Stomach (tissue), 9 donors: ENCODE data around the gene DCAF11. TPM values are rescaled to one million over a fixed set of nuclear protein-coding genes. Genes with fewer than 3 reads are reported as not detected.
"Not testable (repeated sequence)": the region's sequence is repeated elsewhere in the genome, so short reads cannot be mapped to it uniquely, and the experiment has no call there.

Experiments
- DNase-seq, 2 donors: peaks; one replicate each; pipeline versions ENCODE4 v3.0.0 to v3.0.0-alpha.2; 2013 to 2019
- H3K27ac ChIP-seq, 5 donors: fragments of 200-600 bp in 4 of 5; sonication (generic) in 4 of 5; one replicate each; pipeline ENCODE4 v1.5.1; 2013 to 2019; ENCODE audit warnings: mild to moderate bottlenecking in 1 of 5, moderate library complexity in 1 of 5
- H3K27me3 ChIP-seq, 3 donors: fragments of 200-600 bp; sonication (generic); one replicate each; pipeline ENCODE4 v1.5.1; 2017 to 2019; ENCODE audit warnings: mixed run types in 1 of 3
- H3K36me3 ChIP-seq, 4 donors: fragments of 200-600 bp; sonication (generic); 1 replicate in 3 of 4; 2 replicates in 1 of 4; pipeline ENCODE4 v1.5.1; 2016 to 2019
- H3K4me1 ChIP-seq, 4 donors: fragments of 200-600 bp; sonication (generic); one replicate each; pipeline ENCODE4 v1.5.1; 2016 to 2019
- H3K4me3 ChIP-seq, 4 donors: fragments of 200-600 bp; sonication (generic) in 3 of 4; one replicate each; pipeline ENCODE4 v1.5.1; 2016 to 2019; ENCODE audit warnings: mild to moderate bottlenecking in 1 of 4
- H3K9me3 ChIP-seq, 4 donors: fragments of 200-600 bp; sonication (generic); one replicate each; pipeline ENCODE4 v1.5.1; 2016 to 2019
- EP300 ChIP-seq: sonication (generic); formaldehyde crosslinking; IDR thresholded peaks from one replicate; pipeline ENCODE4 v1.6.1; 2017; ENCODE audit warnings: antibody characterized with exemption
- POLR2A ChIP-seq, 4 donors: fragments of 450-650 bp; IDR thresholded peaks; one replicate each; pipeline ENCODE4 v1.6.1; 2016; ENCODE audit warnings: antibody characterized with exemption in 4 of 4, control low read depth in 2 of 4, mild to moderate bottlenecking in 1 of 4, moderate library complexity in 1 of 4
- POLR2AphosphoS5 ChIP-seq, 3 donors: sonication (generic); formaldehyde crosslinking; IDR thresholded peaks; one replicate each; pipeline ENCODE4 v1.6.1; 2016; ENCODE audit warnings: antibody characterized with exemption in 3 of 3
- WGBS, 5 donors: extraction: QIAGEN DNeasy Blood & Tissue Kit in 3 of 5; methylation state at CpG; one replicate each; pipeline versions ENCODE4 v1.1.5 to v1.1.7; 2013 to 2018; 5-methylcytosine and 5-hydroxymethylcytosine counted together
- intact Hi-C: fragments of 100-400 bp; cut with DNase I; formaldehyde crosslinking; loops from one replicate; pipeline ENCODE4 v1.15.1; 2023; ENCODE audit warnings: low total_unique reads
- polyA plus RNA-seq, 3 donors: library from polyadenylated mRNA; stranded (reverse); fragments of 200-250 nt; gene quantifications; one replicate each; pipeline ENCODE4 v1.2.3, GENCODE V29; 2013
- total RNA-seq, 5 donors: library from RNA; depleted of rRNA; stranded (reverse); fragments of >200 nt; gene quantifications; one replicate each; pipeline versions ENCODE4 v1.1.0 to v1.2.3, GENCODE V29; 2014 to 2016
- TF ChIP-seq, protein P1 (sequence below), 7 experiments: fragments of 450-650 bp in 4 of 7; fragments of 200-600 bp in 3 of 7; sonication (generic) in 3 of 7; IDR thresholded peaks; one replicate each; pipeline ENCODE4 v1.5.1; 2016 to 2019; ENCODE audit warnings: antibody characterized with exemption in 7 of 7, control low read depth in 2 of 7, mild to moderate bottlenecking in 1 of 7
- donor health status: healthy with polysubstance abuse.
- donor health status: Bipolar disorder and iron deficiency.
- donor health status: healthy.

DCAF11 gene
- total and polyA plus RNA-seq, 8 donors = 27.7 to 396 (median 65.4) TPM

GRCh38 chr14:24102357-24103048 lies 12.1 kb upstream of the DCAF11 start:
- H3K36me3 ChIP-seq = peaks cover 0 to 60% (median 47%) of the 10 kb centered on the region in 4 donors
- intact Hi-C loops = loop anchor here (10.0 kb wide), 1 partner anchor 48 kb away; the partner anchor contains the start of gene CARMIL3

GRCh38 chr14:24103451-24103850 lies 11.1 kb upstream of the DCAF11 start:
- H3K36me3 ChIP-seq = peaks cover 0 to 53% (median 40%) of the 10 kb centered on the region in 4 donors
- no peaks in the 10 kb centered on the region for H3K27me3 ChIP-seq
- TF ChIP-seq, protein P1, sequence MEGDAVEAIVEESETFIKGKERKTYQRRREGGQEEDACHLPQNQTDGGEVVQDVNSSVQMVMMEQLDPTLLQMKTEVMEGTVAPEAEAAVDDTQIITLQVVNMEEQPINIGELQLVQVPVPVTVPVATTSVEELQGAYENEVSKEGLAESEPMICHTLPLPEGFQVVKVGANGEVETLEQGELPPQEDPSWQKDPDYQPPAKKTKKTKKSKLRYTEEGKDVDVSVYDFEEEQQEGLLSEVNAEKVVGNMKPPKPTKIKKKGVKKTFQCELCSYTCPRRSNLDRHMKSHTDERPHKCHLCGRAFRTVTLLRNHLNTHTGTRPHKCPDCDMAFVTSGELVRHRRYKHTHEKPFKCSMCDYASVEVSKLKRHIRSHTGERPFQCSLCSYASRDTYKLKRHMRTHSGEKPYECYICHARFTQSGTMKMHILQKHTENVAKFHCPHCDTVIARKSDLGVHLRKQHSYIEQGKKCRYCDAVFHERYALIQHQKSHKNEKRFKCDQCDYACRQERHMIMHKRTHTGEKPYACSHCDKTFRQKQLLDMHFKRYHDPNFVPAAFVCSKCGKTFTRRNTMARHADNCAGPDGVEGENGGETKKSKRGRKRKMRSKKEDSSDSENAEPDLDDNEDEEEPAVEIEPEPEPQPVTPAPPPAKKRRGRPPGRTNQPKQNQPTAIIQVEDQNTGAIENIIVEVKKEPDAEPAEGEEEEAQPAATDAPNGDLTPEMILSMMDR (IDR thresholded peaks at IDR 0.05) = no peak
- no peak for TF ChIP-seq EP300
- TF ChIP-seq POLR2AphosphoS5 (IDR thresholded peaks at IDR 0.05) = no peak
- no peak for TF ChIP-seq POLR2A (IDR thresholded peaks at IDR 0.05)
- WGBS, 5 donors = 93 to 97% (median 95%) methylated on average over 12 to 13 of the region's 13 CpGs
- no peaks in the 10 kb centered on the region for H3K9me3 ChIP-seq
- intact Hi-C loops = loop anchor here (10.0 kb wide), 1 partner anchor 49 kb away; the partner anchor contains the start of gene CARMIL3
- no peak overlapping the region for H3K4me3 ChIP-seq
- no peak for DNase-seq
- H3K4me1 ChIP-seq = peaks cover 0 to 10% (median 6%) of the 10 kb centered on the region in 4 donors
- no peak overlapping the region for H3K27ac ChIP-seq

More at GRCh38 chr14:24102357-24103048, 12.1 kb upstream of the DCAF11 start:
- no peak for DNase-seq
- Histone ChIP-seq H3K4me3 (no peak overlapping the region), H3K9me3 (no peaks in the 10 kb centered on the region), H3K27ac (no peak overlapping the region), H3K4me1 (peaks cover 0 to 7% (median 6%) of the 10 kb centered on the region in 4 donors), H3K27me3 (no peaks in the 10 kb centered on the region)
- TF ChIP-seq POLR2A (IDR thresholded peaks at IDR 0.05) = no peak
- no peak for TF ChIP-seq EP300
- TF ChIP-seq, protein P1 (IDR thresholded peaks at IDR 0.05) = no peak
- 69 to 87% (median 81%) methylated on average over 7 of the region's 7 CpGs for WGBS, 5 donors

DNA sequence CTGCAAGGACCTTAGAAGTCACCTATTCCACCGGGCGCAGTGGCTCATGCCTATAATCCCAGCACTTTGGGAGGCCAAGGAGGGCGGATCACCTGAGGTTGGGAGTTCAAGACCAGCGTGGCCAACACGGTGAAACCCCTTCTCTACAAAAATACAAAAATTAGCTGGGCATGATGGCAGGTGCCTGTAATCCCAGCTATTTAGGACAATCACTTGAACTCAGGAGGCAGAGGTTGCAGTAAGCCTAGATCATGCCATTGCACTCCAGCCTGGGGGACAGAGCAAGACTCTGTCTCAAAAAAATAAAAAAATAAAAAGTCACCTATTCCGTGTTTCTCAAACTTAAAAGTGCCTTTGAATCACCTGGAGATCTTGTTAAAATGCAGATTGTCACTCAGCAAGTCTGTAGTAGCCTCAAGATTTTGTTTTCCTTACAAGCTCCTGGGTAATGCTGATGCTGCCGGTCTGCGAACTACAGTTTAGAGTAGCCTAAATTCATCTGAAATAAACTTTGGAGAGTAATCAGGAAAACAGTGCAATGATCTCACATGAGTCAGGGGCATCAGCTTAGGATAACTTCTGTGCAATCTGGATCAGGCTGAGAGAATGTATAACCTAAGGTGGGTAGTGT lies 8.9 kb upstream of the DCAF11 start:
- Histone ChIP-seq H3K4me1 (peaks cover 5 to 15% (median 8%) of the 10 kb centered on the region in 4 donors), H3K36me3 (peaks cover 0 to 31% (median 20%) of the 10 kb centered on the region in 4 donors)
- not testable (repeated sequence) for H3K27ac ChIP-seq, DNase-seq, H3K9me3 ChIP-seq, H3K4me3 ChIP-seq, H3K27me3 ChIP-seq
- intact Hi-C loops = loop anchor here (10.0 kb wide), 1 partner anchor 51 kb away; the partner anchor contains the start of gene CARMIL3
- WGBS, 5 donors = 84 to 93% (median 91%) methylated on average over 8 of the region's 8 CpGs

DNA sequence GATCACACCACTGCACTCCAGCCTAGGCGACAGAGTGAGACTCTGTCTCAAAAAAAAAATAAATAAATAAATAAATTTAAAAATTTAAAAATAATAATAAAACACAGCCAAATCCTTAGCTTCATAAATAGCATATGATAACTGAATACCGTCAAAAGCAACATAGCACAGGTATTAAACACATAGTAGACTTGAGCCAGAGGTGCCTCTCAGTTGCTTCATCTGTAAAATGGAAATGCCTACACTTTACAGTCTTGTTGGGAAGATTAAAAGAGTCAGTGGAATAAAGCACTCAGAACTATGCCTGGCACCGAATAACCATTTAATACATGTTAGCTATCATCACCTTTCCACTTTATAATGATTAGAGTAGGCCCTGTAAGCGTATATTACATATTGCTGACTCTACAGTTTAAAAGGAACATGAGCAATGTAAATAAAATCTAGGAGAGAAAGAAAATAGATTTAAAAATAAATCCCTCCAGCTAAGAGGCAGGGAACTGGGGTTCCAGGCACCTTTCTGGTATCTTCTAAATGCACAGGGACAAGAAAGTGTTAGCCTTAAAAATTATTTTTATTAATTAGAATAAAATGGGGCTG lies 7.8 kb upstream of the DCAF11 start:
- DNase-seq = no peak
- intact Hi-C loops = loop anchor here (10.0 kb wide), 1 partner anchor 52 kb away; the partner anchor contains the start of gene CARMIL3
- no peak overlapping the region for H3K27ac ChIP-seq
- peaks cover 0 to 22% (median 16%) of the 10 kb centered on the region in 4 donors for H3K36me3 ChIP-seq
- WGBS, 5 donors = 67 to 79% (median 74%) methylated on average over 4 of the region's 4 CpGs
- TF ChIP-seq POLR2AphosphoS5 (IDR thresholded peaks at IDR 0.05) = no peak
- TF ChIP-seq, protein P1 (IDR thresholded peaks at IDR 0.05) = no peak
- TF ChIP-seq POLR2A (IDR thresholded peaks at IDR 0.05) = no peak
- no peak for TF ChIP-seq EP300
- no peak overlapping the region for H3K4me3 ChIP-seq
- H3K9me3 ChIP-seq = no peaks in the 10 kb centered on the region
- H3K27me3 ChIP-seq = no peaks in the 10 kb centered on the region
- H3K4me1 ChIP-seq = peaks cover 5 to 19% (median 13%) of the 10 kb centered on the region in 4 donors
